GM21529 (cell line): ENCODE data around the gene CHST11.

Experiments
- ATAC-seq: cut with Tn5 transposase; IDR thresholded peaks from one replicate; pipeline ENCODE4 v1.9.1; 2021; ENCODE audit not compliant: unreplicated experiment

CHST11 gene

DNA sequence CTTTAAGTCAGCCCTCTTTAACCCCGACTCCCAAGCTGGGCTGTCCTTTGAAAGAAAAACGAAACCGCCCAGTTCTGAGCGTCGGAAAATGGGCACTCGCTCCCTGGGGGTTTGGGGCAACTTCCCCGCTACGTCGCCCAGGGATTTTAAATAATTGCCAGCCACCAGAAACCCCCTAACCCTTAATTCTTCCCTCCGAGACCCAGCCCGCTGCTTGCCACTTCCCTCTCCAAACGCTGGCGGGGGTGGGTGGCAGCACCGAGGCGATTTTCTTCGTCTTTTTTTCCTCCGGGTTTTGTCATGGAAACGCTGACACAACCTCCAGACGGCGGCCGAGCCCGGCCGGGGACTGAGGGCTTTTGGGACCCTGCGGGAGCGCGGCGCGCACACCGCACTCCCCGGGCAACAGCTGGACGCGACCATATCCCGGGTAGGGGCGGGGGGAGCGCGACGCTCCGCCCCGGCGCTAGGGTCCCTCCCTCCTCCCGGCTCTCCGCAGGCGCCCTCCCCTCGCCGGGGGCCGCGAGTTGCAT, at the start of gene CHST11:
Gene CHST11, plus strand, starts transcription at position 532 of the 533 bp plus-strand sequence.
- peak; percentile 63 for ATAC-seq

DNA sequence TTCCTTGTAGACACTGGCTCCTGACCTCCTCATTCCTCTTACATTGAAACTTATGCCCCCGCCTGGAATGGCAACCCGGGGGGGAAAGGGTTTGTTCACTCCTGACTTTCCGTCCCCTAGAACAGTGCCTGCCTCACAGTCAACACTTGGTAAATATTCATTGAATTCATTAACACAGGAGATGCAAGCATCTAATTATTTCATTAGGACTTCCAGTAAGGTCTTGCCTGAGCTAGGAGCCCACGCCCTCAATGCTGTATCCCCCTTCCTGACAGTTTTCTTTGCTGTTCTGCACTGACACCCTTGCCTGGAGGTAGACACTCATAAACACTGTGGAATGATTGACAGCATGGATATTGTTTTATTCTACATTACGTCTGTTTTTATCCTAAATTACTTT, 49.3 kb upstream of the CHST11 start:
- no peak for ATAC-seq

DNA sequence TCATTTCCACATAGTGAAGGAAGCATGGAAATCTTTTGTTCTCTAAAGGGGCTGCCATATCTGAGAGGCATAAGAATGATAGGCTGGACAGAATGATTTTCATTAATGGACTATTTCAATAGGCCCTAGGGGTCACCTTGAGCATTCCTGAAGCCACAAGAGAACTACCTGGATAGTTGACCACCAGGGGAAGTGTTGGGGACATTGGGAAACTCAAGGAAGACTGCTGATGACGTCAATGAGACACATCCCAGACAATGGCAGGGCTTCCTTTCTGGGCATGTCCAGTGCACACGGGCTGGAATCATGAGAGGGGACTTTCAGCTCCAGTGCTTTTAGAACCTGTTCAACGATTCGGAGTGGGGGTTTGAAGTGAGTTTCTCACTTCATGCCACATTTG, 48.8 kb upstream of the CHST11 start:
- no peak for ATAC-seq

DNA sequence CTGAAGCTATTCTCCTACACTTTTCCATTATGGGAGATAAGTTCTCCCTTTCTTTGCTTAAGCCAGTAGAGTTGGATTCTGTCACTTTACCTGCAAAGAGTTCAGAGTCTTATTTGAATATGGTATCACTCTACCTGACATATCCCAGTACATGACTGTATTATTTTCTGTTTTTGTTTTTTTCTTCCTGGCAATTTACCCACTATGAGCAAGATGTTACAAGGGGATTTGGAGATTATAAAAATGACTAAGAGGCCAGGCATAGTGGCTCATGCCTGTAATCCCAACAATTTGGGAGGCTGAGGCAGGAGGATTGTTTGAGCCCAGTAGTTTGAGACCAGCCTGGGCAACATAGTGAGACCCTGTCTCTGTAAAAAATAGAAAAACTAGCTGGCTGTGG, 46.4 kb upstream of the CHST11 start:
- no peak for ATAC-seq

DNA sequence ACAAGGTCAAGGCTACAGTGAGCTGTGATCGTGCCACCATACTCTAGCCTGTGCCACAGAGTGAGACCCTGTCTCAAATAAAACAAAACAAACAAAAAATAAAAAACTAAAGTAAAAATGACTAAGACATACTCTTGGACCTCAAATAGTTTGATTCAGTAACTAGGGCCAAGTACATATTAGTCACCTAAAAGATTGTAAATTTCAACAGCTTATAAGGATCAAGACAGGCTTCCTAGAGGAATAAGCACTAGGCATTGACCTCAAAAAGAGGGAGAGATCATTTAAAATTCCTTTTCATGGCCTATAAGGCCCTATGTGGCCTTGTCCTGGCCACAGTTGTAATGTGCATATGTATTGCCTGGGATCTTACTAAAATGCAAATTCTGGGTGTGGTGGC, 46.0 kb upstream of the CHST11 start:
- ATAC-seq: no peak

DNA sequence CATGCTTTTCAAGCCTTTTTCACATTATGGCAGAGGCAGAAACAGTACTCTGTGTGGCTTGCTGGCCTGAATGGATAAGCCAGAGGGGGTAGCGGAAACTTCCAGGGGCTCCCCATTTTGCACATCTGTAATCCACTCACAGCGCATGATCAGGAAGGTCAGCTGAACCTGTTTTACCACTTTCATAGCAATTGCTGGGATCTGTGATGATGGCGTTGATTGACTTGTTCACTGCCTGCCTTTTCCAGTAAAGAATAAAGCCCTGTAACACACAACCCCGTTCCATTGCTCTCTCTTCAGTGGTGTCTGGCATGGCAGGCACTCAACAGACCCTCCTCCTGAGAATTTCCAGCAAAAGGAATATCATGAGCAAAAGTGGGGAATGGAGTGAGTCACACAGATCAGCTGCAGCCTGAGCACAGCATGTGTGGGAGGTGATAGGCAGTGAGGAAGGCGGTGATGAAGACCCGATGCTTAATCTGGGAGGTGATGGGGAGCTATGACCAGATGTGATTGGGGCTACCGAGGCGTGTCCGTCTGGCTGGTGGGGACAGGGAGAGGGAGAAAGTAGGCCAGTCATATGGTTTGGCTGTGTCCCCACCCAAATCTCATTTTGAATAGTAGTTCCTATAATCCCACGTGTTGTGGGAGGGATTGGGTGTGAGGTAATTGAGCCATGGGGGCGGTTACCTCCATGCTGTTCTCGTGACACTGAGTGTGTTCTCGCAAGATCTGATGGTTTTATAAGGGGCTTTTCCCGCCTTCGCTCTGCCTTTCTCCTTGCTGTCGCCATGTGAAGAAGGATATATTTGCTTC, 44.7 kb upstream of the CHST11 start:
- no peak for ATAC-seq

DNA sequence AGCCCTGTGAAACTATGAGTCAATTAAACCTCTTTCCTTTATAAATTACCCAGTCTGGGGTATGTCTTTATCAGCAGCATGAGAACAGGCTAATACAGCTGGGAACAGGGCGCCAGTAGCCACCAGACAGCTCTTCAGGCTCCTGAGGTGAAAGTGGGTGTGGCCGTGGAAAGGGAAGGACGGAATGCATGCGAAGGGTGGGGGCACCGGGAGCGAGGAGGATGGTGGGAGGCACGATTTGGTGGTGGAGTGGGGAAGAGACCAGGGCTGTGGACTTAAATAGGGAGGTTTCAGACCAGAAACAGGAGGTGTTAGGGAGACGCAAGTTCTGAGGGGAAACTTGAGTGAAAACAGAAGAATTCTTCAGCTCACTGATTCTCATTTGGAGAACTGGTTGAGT, 44.1 kb upstream of the CHST11 start:
- ATAC-seq: no peak

DNA sequence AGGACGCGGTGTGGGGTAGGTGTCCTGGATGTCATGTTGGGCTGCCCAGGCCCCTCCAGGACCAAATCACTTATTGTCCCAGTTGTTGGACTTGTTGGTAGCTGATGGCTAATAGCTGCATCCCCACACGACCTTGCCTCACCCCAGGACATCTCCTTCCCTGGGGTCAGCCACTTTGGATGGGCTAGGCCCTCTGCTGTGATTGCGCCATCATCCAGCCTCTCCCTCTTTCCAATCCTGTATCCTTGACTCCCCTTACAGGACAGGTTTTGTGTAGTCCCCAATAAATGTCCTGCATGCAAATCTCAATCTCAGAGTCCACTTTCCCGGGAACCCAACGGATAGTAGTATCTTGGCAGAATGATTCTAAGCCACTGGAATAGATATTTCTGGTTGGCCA, 43.4 kb upstream of the CHST11 start:
- no peak for ATAC-seq

DNA sequence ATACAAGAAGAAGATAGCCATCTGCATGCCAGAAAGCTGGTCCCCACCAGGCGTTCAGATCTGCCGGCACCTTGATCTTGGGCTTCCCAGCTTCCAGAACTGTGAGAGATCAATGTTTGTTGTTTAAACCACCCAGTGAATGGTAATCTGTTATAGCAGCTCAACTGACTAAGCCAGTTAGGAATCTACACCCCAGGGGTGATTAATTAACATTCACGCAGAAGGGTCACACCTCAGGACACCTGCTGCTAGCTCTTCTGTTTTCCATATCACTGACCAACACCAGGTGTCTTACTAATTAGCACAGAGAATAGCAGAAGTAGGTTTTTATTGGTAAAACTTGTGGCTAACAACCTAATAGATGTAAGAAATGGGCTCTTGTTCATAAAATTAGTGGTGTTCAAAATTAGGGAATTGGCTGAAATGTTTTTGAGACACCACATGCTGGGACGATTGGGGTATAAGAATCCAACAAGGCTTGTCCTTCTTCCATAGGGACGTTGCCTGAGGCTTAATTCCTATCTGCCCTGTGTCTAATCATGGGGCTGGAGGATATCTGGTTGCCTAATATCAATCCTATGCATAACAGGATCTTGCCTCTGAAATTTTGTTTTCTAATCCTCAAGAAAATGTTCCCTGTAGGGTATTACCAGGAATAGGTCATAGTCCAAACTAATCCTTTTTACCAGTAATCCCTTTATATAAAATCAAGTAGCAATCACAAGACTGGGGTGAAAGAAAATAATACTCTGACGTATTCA, 42.0 kb upstream of the CHST11 start:
- no peak for ATAC-seq

DNA sequence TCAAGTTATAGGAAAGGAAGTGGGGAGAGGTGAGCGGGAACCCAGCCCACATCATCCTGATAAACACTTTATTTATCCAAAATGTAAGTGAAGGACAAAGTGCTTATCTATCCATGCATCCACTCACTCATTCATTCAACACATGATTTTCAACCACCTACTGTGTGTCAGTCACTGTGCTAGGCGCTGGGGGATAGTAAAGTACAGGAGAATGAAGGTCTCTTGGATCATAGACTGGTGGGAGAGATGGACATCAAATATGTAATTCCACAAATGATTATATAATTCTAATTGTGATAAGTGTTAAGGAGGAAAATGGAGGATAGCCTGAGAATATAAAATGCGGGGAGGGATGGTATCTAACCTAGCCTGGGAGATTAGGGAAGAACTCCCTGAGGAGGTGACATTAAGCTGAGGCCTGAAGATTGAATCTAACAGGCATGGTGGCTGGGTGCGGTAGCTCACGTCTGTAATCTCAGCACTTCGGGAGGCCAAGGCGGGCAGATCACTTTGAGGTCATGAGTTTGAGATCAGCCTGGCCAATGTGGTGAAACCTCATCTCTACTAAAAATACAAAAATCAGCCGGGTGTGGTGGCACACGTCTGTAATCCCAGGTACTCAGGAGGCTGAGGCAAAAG, 41.3 kb upstream of the CHST11 start:
- ATAC-seq: no peak

DNA sequence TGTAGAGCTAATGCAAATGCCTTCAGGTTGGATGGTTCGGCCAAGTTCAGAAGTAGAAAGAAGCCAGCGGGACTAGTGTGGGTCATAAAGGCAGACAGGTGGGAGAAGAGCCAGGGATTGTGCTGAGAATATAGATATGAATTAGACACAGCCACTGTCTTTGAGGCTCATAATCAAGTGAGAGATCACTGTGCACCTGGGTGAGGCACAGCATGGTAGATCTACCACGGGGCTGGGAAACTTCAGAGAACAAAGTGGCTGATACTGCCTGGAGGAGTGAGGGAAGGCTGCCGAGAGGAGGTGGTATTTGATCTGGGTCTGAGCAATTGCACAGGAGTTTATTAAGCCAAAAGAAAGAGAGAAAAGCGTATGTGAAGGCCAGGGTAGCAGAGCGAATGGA, 40.6 kb upstream of the CHST11 start:
- no peak for ATAC-seq

DNA sequence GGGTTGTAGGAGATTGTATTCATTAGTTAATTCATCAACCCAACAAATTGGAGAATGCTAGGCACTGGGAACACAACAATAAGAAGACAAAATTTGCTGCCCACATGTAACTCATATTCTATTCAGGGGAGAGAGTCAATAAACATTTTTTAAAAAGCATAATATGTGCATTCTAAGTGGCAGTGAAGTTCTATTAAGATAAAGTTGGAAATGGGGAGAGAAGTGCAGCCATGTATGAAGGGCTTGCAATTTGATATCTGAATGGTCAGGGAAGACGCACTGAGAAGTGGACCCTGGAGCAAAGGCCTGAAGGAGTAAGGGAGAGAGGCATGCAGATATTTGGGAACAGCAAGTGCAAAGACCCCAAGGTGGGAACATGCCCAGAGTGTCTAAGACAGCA, 40.2 kb upstream of the CHST11 start:
- no peak for ATAC-seq

DNA sequence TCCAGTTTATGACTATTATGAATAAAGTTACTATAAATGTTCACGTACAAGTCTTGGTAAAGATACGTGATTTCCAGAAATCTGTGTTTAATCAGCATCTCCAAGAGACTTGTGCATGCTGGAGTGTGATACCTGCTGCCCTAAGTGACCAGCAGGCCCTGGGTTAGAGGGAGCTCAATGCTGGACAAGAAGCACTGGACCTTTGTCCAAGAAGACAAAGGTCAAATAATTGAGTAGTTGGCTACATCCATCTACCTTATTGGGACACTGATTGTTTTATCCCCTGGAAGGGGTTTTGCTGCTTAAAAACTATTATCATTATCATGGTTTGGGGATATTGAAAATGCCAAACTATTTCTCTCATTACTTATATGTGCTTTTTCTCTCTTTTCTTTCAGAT, 37.0 kb upstream of the CHST11 start:
- ATAC-seq: no peak

DNA sequence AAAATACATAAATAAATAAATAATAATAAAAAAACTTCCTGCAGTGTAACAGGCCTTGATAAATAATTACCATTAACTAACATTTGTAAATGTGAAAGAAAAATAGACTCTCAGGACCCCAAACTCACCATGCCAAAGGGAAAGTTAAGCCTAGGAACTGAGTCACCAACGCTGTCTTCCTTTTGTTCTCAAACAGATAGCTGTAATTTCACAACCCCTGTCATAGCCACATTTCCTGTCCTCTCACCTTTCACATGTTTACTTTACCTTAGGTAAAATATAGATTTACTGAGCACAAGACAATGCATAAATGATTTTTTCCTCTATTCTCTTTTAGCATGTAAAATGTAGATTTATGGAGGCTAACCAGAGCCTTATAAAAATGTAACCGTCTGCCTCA, 35.9 kb upstream of the CHST11 start:
- ATAC-seq: no peak

DNA sequence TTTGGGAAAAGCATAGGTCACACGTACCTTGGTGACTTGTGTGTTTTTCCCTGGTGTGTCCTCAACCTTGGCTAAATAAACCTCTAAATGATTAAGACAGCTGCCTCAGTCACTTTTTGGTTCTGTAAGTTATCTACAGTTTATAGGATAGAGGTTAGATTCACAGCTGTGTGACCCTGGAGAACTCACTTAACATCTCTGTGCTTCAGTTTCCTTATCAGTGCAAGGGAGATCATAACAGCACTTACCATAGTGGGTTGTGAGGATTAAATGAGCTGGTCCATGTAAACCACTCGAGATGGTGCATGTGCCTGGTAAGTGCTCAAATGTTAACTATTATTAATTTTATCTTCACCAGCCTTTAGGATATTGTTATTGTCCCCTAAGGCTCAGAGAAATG, 35.4 kb upstream of the CHST11 start:
- no peak for ATAC-seq

DNA sequence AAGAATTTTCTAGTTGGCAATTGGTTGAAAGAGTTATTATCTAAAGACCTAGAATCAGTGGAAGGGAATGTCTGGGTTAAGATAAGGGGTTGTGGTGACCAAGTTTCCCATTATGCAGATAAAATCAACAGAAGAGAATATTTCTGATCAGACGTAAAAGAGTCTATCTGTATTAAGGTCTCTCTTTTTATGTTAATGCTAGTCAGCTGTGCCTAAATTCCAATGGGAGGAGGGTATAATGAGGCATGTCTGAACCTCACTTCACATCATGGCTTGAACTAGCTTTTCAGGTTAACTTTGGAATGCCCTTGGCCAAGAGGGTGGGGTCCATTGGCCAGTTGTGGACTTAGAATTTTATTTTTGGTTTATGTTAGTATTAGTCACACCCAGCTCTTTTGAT, 34.3 kb upstream of the CHST11 start:
- ATAC-seq: no peak

DNA sequence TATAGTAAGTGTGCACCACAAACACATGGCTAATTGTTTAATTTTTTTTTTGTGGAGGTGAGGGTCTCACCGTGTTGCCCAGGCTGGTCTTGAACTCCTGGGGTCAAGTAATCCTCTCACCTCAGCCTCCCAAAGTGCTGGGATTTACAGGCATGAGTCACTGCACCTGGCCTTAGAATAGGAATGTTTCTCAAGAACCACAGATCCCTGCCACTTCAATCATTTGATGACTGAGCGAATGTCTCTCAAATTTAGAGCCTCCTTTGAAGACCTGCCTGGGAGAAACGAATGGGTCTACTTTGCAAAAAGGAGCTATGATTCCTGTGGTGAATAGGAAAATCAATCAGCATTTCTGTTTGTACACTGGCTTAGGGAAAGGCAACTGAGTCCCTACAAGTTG, 33.5 kb upstream of the CHST11 start:
- ATAC-seq: no peak

DNA sequence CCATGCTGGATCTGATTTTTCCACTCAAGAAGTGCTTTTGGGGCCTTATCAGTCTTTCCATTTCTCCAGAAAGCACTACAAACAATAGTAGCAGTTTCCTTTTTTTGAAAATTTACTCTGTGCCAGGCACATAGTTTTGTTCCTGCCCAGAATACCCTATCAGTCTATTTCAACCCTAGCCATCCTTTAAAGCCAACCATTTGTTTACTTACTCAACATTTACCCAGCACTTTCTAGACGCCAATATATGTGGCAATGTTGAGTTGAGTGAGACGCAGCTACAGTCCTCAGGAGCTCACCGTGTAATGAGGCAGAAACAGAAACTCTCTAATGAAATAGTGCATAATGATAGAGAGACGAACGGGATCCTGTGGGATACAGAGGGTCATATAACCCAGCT, 32.9 kb upstream of the CHST11 start:
- no peak for ATAC-seq

DNA sequence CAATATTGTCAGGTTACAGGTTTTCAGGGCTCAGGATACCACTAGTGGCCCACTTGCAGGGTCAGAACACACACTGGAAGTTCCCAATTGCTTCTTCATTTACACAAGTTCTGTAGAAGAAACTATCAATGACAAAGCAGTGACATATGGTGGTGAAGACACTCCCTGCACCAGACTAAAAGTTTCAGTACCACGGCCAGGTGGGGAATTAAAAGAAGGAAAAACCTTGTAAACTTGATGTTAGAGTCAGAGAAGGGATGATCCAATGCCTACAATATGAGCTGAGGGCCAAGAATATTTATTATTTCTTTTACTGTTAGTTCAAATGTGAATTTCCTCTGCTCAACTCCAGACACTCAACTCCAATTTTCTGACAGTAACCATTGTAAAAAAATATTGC, 31.8 kb upstream of the CHST11 start:
- ATAC-seq: no peak

DNA sequence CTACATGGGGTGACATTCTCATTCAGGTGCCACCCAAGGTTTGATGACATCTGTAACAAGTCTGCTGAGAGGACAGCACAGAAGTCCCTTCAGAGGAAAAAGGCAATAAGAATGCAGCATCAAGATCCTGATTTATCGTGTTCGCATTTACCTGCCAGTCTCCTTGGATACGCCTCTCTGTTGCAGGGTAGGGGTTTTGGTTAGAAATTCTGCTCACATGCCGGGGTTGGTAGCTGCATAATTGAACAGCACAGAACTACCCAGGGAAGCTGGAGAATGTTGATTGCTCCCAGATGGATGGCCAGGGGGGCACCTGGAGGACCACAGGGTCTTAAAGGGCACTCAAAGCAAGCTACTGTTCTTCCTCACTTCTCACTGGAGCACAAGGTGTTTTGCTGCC, 31.1 kb upstream of the CHST11 start:
- ATAC-seq: no peak

DNA sequence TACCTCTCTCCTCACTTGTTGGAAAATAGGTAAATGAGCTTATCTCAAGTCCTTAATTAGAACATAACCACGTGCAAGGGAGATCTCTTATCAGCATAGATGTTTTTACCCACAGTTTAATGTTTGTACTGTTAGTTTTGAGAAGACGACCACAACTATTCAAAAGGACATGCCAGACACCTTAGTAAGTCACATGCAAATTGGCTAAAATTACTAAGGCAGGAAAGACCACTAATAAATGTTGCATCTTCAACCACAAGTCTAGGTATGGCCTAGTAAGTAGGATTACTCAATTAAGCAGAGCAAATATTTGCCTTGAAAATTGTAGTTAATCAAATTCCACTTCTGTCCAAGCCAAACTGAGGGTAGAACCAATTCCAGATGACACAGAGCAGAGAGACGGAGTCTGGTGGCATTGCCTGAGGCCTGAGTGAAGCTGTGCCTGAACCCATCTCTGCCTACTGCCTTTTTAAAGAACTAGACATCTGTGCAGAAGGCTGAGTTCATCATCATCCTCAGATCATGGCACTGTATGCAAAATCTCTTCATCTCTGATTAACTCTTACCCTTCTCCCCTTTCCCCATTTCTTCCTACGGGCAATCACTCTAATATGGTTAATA, 29.7 kb upstream of the CHST11 start:
- no peak for ATAC-seq
